HG02885 (cell line): Measurements from ENCODE around the gene DHCR24.

ENCODE experiments used
- ATAC-seq: cut with Tn5 transposase; IDR thresholded peaks from one replicate; pipeline ENCODE4 v1.9.1; 2021; ENCODE audit warnings: mild to moderate bottlenecking; ENCODE audit not compliant: unreplicated experiment, poor library complexity

Gene DHCR24

GRCh38 chr1:54866801-54867716 lies 19.9 kb downstream of the DHCR24 start:
- ATAC-seq = no peak

- ATAC-seq = no peak
Observed at GRCh38 chr1:54865238-54866073, 21.5 kb downstream of the DHCR24 start.

DNA sequence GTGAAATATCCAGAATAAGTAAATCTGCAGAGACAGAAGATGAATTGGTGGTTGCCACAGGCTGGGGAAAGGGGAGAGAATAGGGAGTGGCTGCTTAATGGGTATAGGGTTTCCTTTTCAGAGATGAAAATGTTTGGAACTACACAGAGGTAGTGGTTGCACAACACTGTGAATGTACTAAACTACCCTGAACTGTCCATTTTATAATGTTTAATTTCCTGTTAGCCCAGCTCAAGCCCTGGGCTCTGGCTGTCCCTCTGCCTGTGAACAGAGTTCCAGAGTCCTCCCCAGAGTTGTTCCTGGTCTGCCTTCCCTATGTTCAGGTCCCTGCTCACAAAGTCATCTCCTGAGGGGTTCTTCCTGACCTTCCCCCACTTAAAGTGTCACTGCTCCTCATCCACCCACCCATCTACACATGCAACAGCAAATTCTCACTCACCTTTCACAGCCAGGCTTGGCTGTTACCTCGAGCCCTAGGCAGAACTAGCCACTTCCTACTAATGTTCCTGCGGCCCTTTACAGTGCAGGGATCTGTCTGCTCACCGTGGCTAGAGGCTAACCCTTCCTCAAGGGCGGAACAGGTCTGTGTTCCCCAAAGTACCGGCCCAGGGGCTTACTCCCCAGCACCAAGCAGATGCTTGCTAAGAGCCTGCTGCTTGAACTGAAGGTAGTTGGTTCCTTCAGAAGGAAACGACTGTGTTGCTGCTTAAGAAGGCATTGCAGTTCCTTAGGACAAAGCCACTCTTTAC lies 22.4 kb downstream of the DHCR24 start:
- no peak for ATAC-seq

- no peak for ATAC-seq
Observed at GRCh38 chr1:54863267-54863665, 23.7 kb downstream of the DHCR24 start.

GRCh38 chr1:54861070-54861761 lies 25.8 kb downstream of the DHCR24 start:
- peak; percentile 69 for ATAC-seq

- ATAC-seq = no peak
Observed at GRCh38 chr1:54859700-54860391, 27.1 kb downstream of the DHCR24 start.

DNA sequence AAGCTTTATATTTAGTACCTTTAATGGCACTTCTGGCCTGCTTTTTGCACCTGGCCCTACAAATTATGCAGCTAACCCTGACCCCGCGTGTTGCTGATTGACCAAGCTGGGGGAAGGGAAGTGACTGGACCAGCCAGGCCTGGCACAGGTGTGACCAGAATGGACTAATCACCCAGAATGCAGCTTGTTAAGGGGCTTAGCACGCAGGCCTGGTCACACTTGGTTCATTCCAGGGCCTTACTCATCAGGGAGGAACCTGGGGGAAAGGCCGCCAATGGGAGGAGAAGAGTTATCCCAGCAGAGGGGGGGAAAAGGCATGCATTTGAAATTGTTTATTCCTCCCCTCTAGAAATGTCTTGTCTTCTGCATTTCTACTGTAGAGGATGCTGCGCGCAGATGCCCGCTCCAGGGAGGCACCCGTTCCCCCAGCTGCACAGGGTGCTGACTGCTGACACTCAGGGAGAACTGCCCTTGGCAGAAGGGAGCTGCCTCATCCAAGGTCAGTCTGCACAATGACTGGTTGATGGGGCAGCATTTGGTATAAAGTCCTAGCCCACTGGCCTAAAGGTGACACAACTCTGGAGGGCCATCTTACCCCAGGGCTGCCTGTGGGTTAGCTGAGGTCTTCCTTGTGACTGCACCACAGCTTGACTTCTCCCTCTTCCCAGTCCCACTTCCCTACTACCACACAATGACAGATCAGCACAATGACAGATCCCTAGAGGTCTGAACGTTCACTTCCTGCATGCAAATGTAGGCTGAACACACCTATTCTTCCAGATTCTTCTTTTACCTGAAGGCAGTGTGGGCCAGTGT lies 29.0 kb downstream of the DHCR24 start:
- no peak for ATAC-seq

- ATAC-seq = no peak
Observed at GRCh38 chr1:54857141-54857540, 29.9 kb downstream of the DHCR24 start.

DNA sequence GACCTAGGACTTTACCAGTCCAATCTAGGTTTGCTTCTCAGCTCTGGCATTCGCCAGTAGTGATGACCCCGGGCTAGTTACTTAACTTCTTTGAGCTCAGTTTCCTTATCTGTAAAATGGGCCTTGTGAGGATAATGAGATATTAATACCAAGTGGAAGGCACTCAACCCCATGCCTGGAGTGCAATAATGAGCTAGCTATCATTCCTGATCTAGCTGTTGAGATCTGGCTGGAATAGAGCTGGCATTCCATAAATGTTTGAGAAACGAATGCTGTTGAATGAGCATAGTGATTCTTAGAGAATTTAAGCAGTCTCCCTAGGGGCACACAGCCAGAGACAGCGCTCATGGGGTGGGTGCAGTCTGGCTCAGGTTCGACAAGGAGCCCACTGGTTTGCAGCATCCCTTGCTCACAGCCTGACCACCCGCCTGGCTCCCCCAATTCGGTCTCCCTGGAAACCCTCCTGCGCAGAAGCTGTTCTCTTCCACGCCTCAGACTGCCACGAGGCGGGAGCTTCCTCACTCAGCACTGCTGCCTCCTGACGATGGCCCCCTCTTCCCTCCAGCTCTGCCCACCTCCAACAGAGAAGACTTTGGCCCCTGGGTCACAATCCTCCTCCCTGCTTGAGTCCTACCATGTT lies 32.5 kb downstream of the DHCR24 start:
- no peak for ATAC-seq

DNA sequence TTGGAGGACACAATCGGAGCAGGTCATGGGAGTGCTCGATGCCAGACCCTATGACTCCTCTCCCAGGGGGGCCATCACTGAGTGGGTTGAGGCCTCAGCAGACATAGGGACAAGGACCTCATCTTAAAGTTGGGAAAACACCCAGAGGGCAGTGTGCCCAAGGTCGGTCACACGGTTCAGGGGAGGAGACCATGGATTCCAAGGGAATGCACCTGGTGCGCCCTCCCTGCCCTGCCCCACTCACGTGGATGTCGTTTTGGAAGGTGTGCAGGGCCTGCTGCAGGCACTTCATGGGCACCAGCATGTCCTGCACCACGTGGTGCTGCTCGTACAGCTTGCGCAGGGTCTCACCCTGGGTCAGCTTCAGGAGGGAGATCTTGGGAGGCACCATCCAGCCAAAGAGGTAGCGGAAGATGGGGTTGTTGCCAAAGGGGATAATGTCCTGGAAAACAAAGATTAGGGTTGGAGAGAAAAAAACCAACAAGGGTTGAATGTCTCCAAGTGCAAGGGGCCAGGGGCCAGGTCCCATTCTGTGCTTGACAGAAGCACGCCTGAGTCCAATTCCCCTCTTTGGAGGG lies 33.1 kb downstream of the DHCR24 start:
- no peak for ATAC-seq

DNA sequence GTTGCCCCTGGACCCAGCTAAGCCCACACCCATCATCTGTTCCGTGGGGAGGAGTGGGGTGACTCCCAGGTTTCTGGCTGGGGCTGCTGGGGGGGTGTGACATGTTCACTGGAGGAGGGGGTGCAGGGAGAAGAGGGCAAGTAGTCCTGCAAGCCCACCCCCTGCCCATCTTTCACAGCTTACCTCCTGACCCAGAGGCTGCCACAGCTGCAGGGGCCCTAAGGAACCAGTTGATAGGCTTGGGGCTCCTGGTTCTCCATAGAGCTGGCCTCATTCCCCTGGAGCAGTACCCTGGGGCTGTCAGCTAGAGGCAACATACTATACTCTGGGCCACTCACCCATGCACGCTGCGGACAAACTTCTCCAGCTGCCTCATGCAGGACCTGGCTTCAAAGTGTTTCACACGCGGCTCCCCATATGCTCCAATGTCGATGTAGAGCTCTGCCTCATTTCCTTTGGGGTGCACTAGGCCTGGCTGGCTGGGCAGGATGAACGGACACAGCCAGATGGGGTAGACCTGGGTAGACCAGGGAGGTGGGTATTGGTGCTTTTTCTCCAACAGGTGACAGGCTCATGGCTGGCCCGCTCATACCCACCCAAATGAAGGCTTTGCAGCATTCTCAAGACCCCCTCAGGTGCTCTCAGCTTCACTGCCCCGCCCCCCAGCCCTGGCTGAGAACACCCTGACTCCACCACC lies 33.8 kb downstream of the DHCR24 start:
- no peak for ATAC-seq

DNA sequence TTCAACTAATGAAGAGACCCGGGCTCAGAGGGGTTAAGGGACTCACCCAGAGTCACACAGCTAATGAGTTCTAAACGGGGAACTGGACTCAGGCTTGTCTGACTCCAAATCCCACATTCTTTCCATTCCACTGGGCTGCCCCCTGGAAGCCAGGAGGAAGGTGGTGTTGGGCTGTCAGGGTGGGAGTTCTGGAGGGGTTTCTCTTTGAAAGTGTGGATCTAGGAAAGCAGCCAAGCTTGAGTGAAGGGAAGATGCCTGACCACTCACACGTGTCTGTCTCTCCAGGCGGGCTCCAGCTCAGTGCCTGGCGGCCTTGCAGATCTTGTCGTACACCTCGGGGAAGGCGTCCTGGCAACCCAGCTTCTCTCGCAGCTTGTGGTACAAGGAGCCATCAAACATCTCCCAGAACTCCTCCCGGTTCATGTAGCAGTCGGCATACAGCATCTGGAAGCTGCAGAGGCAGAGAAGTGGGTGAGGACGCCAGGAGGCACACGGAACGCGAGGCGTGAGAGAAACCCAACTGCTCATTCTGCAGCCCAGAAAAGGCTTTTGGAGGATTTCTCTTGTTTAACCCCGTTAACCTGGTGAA lies 35.0 kb downstream of the DHCR24 start:
- ATAC-seq = no peak

DNA sequence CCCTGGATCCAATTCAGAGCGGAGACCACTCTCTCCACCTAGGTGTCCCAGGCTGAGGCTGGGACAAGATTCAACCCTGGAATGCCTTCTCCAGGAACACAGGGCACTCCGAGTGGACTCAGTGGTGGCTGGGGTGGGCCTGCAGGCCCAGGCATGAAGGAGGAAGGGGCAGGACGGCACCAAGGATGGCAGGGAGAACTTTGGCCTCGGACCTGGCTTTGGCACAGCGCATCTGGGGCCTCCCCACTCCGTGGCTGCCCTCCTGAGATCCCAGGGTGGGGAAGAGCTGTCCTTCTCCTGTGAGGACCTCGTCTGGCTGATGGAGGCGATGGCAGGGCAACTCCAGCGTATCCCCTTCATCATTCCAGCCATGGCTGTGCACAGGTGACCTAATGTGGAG lies 35.6 kb downstream of the DHCR24 start:
- no peak for ATAC-seq

GRCh38 chr1:54850737-54851136 lies 36.3 kb downstream of the DHCR24 start:
- no peak for ATAC-seq

GRCh38 chr1:54850069-54850730 lies 36.8 kb downstream of the DHCR24 start:
- no peak for ATAC-seq
